HFF-Myc (cell line): ENCODE data around the gene SPHK2.
A peak's percentile ranks its signal among the peaks of the same experiment; 100 is the strongest.
"Not testable (repeated sequence)": the region's sequence is repeated elsewhere in the genome, so short reads cannot be mapped to it uniquely, and the experiment has no call there.

Experiments used
- DNase-seq: peaks from one replicate; pipeline ENCODE4 v3.0.0-alpha.2; 2011; ENCODE audit warnings: low read depth; ENCODE audit errors: extremely low read depth
- H3K4me3 ChIP-seq: replicated peaks from 2 replicates; pipeline ENCODE4 v1.5.1; 2011; ENCODE audit warnings: low read depth, mild to moderate bottlenecking, control low read depth, low read length
- CTCF ChIP-seq: IDR thresholded peaks from 2 replicates; pipeline ENCODE4 v1.5.1; 2012; ENCODE audit warnings: mild to moderate bottlenecking, low read depth, low read length, control low read depth; ENCODE audit errors: missing control alignments

Gene SPHK2

GRCh38 chr19:48651683-48652048 is 32.4 kb downstream of the SPHK2 start:
- H3K4me3 ChIP-seq: no peak overlapping the region
- no peak for TF ChIP-seq CTCF
- no peak for DNase-seq

GRCh38 chr19:48654299-48655059 is 35.2 kb downstream of the SPHK2 start:
- DNase-seq: peak; percentile 80

GRCh38 chr19:48656840-48657474 is 37.7 kb downstream of the SPHK2 start:
- H3K4me3 ChIP-seq: no peak overlapping the region
- DNase-seq: peak; percentile 84
- no peak for TF ChIP-seq CTCF

More at GRCh38 chr19:48654299-48655059, 35.2 kb downstream of the SPHK2 start:
- no peak overlapping the region for H3K4me3 ChIP-seq
- TF ChIP-seq CTCF: no peak

GRCh38 chr19:48657828-48658227 is 38.5 kb downstream of the SPHK2 start:
- not testable (repeated sequence) for H3K4me3 ChIP-seq

GRCh38 chr19:48658483-48658882 is 39.2 kb downstream of the SPHK2 start:
- no peak for TF ChIP-seq CTCF
- H3K4me3 ChIP-seq: no peak overlapping the region
- DNase-seq: no peak

More at GRCh38 chr19:48657828-48658227, 38.5 kb downstream of the SPHK2 start:
- not testable (repeated sequence) for DNase-seq

GRCh38 chr19:48659768-48660167 is 40.5 kb downstream of the SPHK2 start:
- no peak for DNase-seq
- H3K4me3 ChIP-seq: no peak overlapping the region
- no peak for TF ChIP-seq CTCF

- no peak for TF ChIP-seq CTCF
- no peak overlapping the region for H3K4me3 ChIP-seq
- DNase-seq: peak; percentile 82
These were observed 41.8 kb downstream of the SPHK2 start for GRCh38 chr19:48660852-48661710.
